ENCODE data around the gene HRH2.

HRH2 gene

GRCh38 chr5:175692996-175693710 is 35.3 kb downstream of the HRH2 start:
- no peak for DNase-seq (ENCODE audit: low read depth)

- DNase-seq (ENCODE audit: low read depth), result no peak
These were observed 35.9 kb downstream of the HRH2 start for GRCh38 chr5:175693741-175694140.

GRCh38 chr5:175694371-175695160 is 36.7 kb downstream of the HRH2 start:
- DNase-seq (ENCODE audit: low read depth), result no peak

- DNase-seq (ENCODE audit: low read depth), result no peak
These were observed 37.6 kb downstream of the HRH2 start for GRCh38 chr5:175695161-175696126.

- peak; percentile 70 for DNase-seq (ENCODE audit: low read depth)
These were observed 38.4 kb downstream of the HRH2 start for GRCh38 chr5:175696139-175696854.

- no peak for DNase-seq (ENCODE audit: low read depth)
These were observed 39.0 kb downstream of the HRH2 start for GRCh38 chr5:175696855-175697198.

- no peak for DNase-seq (ENCODE audit: low read depth)
These were observed 40.0 kb downstream of the HRH2 start for GRCh38 chr5:175697846-175698245.

GRCh38 chr5:175698401-175699115 is 40.7 kb downstream of the HRH2 start:
- DNase-seq (ENCODE audit: low read depth), result no peak

- DNase-seq (ENCODE audit: low read depth), result no peak
These were observed 43.1 kb downstream of the HRH2 start for GRCh38 chr5:175700991-175701390.

- DNase-seq (ENCODE audit: low read depth), result no peak
These were observed 43.9 kb downstream of the HRH2 start for GRCh38 chr5:175701797-175702196.

- DNase-seq (ENCODE audit: low read depth), result no peak
These were observed 48.6 kb downstream of the HRH2 start for GRCh38 chr5:175706499-175706898.

GRCh38 chr5:175707751-175708375 is 50.0 kb downstream of the HRH2 start:
- DNase-seq (ENCODE audit: low read depth), result no peak

- DNase-seq (ENCODE audit: low read depth), result no peak
These were observed 51.5 kb downstream of the HRH2 start for GRCh38 chr5:175709276-175709781.

- no peak for DNase-seq (ENCODE audit: low read depth)
These were observed 52.5 kb downstream of the HRH2 start for GRCh38 chr5:175710326-175710725.

GRCh38 chr5:175711031-175711430 is 53.2 kb downstream of the HRH2 start:
- no peak for DNase-seq (ENCODE audit: low read depth)

- DNase-seq (ENCODE audit: low read depth), result no peak
These were observed 53.8 kb downstream of the HRH2 start for GRCh38 chr5:175711472-175712312.

- no peak for DNase-seq (ENCODE audit: low read depth)
These were observed 54.4 kb downstream of the HRH2 start for GRCh38 chr5:175712313-175712680.

- DNase-seq (ENCODE audit: low read depth), result no peak
These were observed 54.8 kb downstream of the HRH2 start for GRCh38 chr5:175712681-175713085.

- DNase-seq (ENCODE audit: low read depth), result no peak
These were observed 56.1 kb downstream of the HRH2 start for GRCh38 chr5:175713930-175714329.
